HG03565 (cell line): ENCODE data around the gene TM2D1.

Experiments
- ATAC-seq: cut with Tn5 transposase; IDR thresholded peaks from one replicate; pipeline ENCODE4 v1.9.1; 2021; ENCODE audit warnings: mild to moderate bottlenecking, moderate library complexity; ENCODE audit not compliant: unreplicated experiment

Gene TM2D1

GRCh38 chr1:61645476-61645875 is 79.5 kb downstream of the TM2D1 start:
- ATAC-seq: no peak

GRCh38 chr1:61644303-61644702 is 80.6 kb downstream of the TM2D1 start:
- ATAC-seq: no peak

- ATAC-seq: no peak
Measured at GRCh38 chr1:61642475-61643232, 82.3 kb downstream of the TM2D1 start.

GRCh38 chr1:61641578-61642336 is 83.2 kb downstream of the TM2D1 start:
- ATAC-seq: peak; percentile 93

- ATAC-seq: no peak
Measured at GRCh38 chr1:61640531-61641530, 84.1 kb downstream of the TM2D1 start.

- no peak for ATAC-seq
Measured at GRCh38 chr1:61639608-61640336, 85.2 kb downstream of the TM2D1 start.

- no peak for ATAC-seq
Measured at GRCh38 chr1:61638911-61639605, 85.9 kb downstream of the TM2D1 start.

- ATAC-seq: no peak
Measured at GRCh38 chr1:61638296-61638695, 86.6 kb downstream of the TM2D1 start.

GRCh38 chr1:61637470-61637869 is 87.5 kb downstream of the TM2D1 start:
- no peak for ATAC-seq

- no peak for ATAC-seq
Measured at GRCh38 chr1:61636814-61637213, 88.1 kb downstream of the TM2D1 start.

GRCh38 chr1:61636376-61636775 is 88.6 kb downstream of the TM2D1 start:
- ATAC-seq: no peak

- no peak for ATAC-seq
Measured at GRCh38 chr1:61635557-61635956, 89.4 kb downstream of the TM2D1 start.

GRCh38 chr1:61631436-61631835 is 93.5 kb downstream of the TM2D1 start:
- no peak for ATAC-seq
